HCEC 1CT (cell line): ENCODE data around the gene COL5A1.
"Not testable (repeated sequence)": the region's sequence is repeated elsewhere in the genome, so short reads cannot be mapped to it uniquely, and the experiment has no call there.

Experiments used
- DNase-seq: peaks from one replicate; pipeline ENCODE4 v3.0.0-alpha.2; 2017

Gene COL5A1

DNA sequence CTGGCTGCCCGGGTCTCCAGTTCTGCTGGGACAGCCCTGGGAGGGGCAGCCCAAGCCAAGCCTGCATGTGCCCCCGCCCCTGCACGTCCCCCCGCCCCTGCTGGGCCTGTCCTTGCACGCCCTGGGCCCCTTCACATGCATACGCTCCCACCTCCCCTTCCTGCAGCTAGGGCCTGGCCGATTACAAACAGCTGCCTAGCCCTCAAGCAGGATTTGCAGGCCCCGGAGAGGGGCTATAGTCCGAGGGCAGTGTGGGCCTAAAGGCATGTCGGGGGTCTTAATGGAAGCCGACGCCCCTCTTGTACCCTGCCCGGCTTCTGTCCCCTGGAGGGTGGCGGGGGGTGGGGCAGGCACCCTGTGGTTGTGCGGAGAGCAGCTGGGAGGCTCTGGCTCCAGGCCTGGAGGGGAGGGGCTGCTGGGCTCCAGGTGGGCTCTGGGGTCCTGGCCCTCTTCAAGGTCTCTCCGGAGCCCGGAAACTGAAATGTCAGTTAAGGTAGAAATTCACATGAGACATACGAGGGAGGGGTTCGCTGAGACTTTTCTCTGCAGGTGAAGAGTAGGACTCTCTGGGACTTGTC is 16.9 kb downstream of the COL5A1 start:
- DNase-seq: no peak

DNA sequence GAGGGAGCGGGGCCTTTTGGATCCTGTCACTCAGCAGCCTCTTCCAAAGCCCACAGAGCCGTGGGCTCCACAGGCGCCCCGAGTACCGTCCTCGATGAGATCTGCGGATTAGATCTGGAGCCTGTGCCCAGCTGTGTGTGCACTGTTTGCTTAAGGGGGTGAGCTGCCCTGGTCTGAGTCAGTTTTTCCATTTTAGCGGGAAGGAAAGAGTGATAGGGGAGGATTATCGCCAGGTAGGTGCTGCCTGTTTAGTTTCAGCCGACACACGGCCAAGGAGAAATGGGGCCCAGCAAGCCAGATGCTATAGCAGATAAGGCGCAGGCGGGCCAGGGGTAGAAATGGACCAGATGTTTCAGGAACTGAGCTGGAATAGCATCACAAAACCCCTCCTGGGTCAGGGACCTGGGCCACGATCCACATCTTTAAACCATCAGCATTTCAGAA is 18.1 kb downstream of the COL5A1 start:
- DNase-seq: no peak

DNA sequence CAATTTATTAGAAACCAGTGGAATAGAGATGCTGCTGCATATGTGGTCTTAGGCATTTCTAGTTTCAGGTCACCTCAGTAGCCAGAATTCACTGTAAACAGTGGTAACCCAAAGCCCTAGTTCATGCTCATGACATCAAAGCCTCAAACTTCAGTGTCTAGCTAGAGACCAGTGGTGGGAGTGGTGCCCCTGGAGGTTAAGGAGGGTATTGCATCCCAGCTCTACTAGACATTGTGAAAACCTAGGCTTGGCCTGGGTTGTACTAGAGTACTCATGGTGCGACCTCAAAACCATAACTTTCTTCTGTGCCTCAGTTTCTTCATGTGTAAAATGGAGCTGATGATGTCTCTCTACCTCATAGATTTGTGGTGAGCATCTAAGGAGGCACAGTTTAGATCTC is 18.8 kb downstream of the COL5A1 start:
- no peak for DNase-seq

DNA sequence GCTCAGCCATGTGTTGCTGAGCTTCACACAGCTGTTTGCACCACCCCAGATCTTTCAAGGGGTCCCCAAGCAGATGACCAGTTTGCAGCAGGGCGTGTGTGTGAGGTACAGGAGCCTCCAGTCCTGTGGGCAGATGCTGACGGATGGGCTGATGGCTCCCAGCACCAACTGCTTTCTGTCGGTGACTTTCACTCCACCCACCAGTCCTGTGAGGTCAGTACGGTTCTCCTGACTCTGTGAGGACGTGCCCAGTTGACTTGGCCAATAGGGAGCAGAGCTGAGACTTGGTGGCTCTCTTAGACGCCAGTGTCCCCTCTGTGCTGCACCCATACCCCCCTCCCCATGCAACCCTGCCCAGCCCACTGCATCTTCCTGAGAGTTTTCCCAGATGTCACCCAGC is 19.7 kb downstream of the COL5A1 start:
- no peak for DNase-seq

DNA sequence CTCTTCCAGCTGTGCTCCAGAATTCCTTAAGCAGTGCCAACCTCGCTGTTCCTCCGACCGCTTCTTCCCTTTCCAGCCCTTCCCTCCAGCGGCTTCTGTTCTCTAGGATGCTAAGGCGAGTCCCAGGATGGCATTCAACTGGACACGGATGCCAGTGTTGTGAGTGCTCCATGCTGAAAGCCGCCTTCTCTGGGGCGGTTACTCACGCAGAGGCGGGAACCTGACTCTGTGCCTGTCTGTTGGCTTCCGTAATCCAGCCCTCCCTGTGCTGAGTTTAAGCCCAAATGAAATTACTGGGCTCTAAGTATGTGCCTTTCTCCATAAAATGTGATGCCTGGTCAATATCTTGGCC is 20.2 kb downstream of the COL5A1 start:
- peak; percentile 41 for DNase-seq

DNA sequence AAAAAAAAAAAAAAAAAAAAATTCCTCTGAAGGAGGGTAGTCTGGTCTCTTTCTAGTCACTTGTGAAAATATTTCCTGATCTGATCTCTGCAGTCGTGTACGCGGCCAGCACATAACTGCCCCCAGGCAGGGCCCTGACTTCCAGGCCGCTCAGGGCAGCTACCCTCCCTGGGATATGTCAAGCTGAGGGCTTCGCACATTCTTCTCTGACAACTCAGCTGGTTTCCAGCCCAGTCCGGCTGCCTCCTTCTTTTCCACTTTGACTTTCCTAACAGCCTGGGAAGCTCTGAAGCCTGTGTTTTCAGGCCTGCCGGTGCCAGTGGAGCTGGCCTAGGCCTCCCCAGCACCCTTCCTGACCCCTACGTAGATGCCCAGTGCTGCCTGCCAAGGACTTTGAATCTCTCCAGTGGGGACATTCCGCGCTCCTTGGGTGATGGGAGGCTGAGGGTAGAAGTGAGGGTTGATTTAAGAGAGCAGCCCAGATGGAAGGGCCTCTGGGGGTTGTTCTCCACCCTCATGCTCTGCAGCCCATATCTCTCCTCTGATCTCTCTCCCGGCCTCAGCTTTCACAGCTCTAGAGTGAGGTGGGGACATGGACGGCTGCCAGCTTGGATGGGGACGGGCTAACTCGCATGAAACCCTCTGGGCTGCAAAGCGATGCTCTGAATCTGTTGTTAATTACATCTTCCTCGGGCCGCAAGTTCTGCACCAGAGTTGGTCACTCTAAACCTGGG is 20.7 kb downstream of the COL5A1 start:
- DNase-seq: peak; percentile 83

DNA sequence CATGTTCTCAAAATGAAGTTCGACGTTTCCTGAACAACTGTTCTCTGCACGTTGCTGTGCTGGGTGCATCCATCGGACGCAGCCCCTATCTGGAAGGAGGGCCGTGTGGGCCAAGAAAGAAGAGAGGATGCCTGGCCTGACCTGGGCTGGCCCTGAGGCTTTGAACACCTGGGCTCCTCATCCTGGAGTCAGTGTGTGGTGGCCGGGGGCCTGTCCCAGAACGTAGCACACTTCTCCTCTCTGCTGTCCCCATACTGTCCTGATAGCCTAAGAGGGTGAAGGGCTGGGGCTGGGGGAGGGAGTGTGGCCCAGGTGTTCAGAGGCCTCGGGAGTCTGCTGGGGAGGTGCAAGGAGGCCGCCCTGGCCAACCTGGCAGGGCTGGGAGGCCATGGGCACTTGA is 21.5 kb downstream of the COL5A1 start:
- DNase-seq: no peak

DNA sequence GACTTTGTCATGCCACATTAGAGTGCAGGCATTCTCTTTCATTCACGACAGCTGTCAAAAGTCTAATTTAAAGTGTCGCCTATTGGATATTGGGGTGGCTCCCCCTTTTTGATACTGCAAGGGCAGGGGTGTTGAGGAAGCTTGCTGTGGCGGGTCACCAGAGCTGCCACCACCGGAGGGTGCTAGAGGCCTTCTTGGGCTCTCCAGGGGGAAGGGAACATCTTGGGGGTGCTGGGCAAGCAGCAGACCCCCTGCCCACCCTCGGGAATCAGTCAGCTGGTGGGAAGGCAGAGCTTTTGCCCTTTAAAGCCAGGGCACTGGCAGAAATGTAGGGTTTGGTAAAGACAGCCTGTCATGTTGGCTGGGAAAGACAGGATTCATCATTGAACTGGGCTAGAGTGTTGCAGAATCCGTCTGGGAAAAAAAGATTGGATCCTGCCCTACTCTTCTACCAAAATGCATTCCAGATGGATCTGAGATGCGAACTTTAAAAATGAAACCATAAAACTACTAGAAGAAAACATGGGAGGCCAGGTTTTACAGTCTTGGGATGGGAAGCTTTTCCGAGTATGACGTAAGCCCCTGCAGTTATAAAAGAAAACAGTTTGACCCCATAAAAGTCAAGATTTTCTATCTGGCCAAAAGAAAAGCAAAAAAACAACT is 22.3 kb downstream of the COL5A1 start:
- DNase-seq: no peak

DNA sequence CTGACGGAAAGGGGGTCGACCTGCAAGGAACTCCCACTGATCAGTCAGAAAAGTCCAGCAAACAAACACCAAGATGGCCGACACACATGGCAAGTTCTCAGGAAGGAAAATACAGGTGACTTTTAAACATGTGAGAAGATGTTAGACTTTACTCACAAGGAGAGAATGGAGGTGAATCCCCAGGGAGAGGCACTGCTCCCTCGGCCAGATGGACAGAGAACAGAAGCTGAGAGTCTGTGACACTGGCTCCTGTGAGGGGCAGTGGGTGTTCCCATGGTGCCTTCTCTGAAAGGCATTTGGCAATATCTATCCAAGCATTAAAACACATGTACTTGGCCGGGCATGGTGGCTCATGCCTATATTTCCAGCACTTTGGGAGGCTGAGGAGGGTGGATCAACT is 22.8 kb downstream of the COL5A1 start:
- no peak for DNase-seq

DNA sequence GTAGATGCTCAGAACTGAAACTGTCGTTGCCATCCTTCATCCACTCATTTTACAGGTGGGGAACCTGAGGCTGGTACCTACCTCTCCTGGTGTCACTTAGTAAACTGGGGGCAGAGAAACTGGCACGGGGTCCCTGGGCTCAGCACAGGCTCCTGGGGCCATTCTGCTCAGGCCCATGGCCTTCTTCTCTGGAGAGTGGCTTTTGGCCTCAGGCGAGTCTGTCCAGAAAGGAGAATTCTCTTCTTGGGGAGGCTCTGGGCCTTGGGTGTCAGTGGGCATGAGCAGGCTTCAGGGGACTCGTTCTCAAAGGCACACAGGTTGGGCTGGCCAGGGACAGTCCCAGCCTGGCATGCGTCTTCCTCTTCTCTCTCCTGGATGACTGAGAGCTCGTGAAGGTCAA is 24.6 kb downstream of the COL5A1 start:
- DNase-seq: no peak

DNA sequence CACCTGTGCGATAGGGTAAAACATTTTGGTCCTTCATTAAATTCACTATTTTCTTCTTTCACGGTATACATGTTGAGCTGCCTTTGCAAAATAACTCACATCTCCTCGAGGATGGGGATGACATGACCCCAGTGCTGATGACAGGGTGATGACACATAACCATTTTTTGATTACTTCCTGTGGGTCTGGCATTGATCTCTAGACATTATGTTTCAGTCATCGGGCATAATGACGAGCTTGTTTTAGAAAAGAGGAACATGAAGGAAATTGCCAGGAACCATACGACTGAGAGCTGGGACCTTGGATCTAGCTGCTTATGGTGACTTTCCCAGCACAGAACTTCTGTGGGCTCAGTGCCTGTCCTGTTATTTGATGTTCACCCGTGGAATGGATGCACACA is 25.2 kb downstream of the COL5A1 start:
- peak; percentile 62 for DNase-seq

DNA sequence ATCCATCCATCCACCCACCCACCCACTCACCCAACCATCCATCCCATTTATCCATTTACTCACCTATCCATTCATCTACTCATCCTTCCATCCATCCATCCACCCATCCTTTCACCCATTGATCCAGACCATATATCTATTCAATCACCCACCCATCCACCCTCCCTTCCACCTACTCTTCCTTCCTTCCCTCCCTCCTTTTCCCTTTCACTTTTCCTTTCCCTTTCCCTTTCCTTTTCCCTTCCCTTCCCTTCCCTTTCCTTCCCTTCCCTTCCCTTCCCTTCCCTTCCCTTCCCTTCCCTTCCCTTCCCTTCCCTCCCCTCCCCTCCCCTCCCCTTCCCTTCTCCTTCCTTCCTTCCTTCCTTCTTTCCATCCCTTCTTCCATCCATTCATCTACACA is 27.4 kb downstream of the COL5A1 start:
- not testable (repeated sequence) for DNase-seq

DNA sequence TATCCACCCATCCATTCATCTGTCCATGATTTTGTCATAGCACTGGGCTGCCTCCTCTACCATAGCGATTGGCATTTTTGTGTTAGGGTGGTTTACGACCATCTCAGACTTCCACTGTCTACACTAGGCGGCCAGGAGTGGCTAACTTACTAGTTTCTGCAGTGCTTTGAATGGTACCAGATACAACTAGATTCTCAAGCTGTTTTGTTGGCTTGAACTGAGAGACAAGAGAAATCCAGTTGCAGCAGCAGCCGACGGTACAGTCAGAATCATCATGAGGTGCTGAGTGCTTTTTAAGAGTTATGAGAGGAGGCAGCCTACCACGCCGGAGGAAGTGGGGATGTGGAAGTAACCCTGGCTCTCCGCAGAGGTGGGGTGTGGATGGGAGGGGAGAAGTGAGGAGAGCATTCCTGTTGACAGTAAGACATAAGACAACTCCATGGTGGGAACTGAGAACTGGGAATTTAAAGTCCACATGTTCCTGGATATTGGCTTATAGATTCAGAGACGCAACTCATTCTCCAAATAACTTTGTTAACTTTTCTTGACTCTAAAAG is 27.9 kb downstream of the COL5A1 start:
- no peak for DNase-seq

DNA sequence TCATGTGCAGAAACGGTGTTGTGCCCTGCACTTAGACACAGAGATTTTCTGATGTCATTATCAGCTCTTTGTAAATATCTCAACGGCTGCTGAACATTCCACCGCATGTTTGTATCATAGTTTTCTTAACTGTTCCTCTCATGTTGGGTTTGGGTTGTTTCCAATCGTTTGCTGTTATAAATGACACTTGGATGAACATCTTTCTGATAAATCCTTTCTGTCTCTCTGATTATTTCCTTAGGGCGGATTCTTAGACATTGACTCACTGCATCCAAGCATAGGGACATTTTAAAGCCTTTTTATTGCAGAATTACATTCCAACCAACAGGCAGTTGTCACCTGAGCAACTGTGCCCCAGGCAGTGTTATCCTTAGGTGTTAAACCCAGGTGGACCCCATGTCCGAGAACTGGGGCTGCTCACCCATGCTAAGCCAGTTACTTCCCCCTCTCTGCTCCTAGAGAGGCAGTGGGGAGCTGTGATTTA is 28.5 kb downstream of the COL5A1 start:
- DNase-seq: peak; percentile 61

DNA sequence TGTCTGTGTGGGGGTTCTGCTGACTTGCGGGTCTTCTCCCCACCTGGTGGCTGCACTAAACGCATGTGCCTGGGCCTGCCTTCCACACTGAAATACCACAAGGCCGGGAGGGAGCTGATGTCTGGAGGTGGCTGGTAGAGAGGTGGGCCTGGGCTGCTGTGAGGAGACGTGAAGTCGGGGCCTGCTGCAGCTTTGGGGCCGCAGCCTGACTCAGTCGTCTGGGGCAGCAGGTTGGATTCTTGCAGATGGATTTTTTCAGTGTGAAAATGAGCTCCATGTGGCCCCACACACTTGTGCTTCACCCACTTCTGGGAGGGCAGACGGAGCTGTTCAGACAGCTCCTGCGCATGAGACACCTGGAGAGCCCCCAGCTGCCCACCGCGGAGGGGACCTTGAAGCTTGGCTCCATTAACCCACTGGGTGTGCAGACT is 29.3 kb downstream of the COL5A1 start:
- no peak for DNase-seq

DNA sequence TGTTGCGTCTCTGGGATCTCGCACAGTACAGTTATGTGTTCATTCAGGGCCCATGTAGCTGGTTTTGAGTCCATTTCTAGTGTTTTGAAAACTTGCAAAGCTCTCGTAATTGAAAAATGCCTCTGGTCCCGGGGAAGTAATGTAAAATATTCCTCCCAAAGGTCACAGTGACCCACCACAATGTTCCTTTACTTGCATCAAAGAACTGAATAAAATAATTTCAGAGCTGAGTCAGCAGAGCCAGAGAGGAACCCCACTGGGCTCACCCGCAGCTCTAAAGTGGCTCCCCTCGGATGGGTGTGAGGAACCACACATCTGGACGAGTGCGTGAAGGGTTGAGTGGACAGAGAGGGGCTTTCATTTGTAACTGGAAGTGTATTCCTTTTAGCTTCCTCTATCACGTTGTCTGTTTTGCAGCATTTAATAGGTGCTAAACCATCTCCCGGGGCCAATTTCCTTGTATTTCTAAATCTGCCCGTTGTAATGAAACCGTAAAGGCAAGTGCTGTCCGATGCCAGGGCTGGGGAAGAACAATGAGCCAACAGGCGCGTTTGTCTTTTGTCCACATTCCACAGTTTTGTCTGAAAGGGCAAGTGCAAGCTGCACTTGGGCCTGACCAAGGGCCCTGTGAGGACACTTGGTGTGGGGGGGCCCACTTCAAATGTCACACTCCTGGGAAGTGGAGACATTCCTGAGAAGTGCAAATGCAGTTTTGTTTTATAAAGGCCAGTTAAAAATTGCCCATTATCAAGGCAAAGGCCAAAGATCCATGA is 29.9 kb downstream of the COL5A1 start:
- DNase-seq: no peak

DNA sequence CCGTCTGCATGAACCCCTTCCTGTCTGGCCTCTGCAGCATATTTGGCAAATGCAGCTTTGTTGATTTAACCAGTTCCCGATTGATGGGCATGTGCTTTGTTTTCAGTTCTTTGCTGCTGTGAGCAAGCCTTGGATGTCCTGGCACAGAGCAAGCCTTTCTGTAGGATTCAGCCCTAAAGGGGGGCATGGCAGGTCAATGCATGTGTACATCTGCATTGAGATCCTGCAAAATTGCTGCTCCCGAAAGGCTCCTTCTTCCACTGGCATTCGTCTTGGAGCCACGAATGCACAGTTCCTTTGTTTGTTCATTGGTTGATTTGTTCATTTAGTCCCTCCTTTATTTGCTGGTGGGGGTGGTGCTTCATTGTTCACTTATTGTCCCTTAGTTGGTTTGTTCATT is 34.8 kb downstream of the COL5A1 start:
- DNase-seq: no peak

DNA sequence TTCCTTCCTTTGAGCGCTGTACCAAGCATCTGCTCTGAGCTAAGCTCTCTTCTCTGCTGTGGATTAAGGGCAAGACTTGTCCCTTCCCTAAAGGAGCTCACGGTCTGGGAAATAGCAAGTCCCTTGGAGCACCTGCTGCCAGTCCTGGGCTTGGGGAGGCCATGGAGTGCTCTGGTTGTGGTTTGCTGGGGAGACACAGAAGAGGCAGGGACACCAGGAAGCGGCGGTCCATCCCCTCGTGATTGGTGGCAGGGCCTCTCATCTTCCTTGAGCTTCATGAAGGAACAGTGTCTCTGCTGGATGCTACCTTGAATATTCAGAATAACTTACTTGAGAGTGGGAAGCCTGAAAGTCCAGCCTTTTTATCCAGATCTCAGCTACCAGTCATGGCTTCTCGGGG is 35.3 kb downstream of the COL5A1 start:
- DNase-seq: no peak

DNA sequence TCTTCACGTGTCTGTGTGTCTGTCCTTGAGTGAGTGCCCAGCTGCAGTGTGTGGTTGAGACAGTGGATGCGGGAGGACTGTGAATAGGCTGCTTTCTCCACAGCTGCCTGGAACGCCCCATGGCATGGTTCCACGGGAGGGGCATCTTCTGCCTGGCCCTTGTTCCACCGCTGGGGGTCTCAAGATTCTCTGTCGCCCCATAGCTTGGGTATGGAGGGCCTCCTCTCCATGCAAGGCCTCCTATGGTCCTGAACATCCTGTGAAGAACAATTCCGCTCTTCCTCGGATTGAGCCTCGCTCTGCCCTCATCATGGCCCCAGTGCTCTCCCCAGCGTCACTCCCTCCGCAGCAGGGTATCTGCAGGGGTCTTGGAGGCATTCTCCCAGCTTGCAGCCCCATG is 36.1 kb downstream of the COL5A1 start:
- DNase-seq: no peak

DNA sequence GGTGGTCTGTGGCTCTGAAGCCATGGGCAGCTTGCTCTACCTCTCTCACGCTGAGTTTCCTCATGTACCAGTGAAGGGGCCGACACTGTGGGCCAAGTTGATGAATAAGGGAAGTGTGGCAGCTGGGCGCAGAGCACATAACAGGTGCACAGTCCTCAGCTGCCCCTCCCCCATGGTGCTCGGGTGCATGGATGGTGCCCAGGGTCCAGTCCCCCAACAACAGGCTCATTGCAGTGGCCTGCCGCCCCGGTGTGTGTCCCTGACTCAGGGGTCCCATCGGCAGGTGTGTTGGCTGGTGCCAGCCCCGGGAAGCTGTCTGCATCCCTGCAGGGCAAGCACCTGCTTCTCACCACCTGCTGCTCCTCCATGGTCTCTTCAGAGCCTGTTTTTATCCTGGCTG is 36.6 kb downstream of the COL5A1 start:
- DNase-seq: no peak

DNA sequence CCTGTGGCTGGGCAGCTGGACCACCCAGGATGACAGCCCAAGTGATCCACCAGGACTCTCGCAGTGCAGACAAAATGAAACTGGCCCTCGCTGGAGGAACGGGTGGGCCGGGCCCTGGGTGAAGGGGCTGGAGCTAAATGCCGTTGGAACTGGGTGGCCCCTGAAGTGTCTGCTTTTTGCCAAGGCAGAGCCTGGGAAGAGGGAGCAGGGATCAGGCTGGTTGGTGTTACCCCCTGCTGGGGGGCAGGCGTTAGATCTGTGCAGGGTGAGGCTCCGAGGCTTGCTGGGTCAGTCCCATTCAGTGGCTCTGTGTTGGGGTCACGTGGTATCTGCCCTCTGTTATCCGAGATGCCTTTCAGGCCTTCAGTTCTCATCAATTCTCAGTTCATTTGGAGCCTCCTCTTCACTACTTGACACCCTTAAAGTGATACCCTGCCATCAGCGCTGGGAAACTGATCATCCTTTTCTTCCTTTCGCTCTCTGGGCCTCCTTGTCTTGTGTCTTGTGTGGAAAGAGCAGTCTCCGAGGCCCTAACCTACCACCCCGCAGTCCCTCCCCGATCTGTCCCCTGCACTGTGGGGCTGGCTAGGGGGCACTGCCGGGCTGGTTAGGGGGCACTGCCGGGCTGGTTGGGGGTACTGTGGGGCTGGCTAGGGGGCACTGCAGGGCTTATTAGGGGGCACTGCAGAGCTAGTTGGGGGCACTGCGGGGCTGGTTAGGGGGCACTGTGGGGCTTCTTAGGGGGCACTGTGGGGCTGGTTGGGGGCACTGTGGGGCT is 37.3 kb downstream of the COL5A1 start:
- no peak for DNase-seq

DNA sequence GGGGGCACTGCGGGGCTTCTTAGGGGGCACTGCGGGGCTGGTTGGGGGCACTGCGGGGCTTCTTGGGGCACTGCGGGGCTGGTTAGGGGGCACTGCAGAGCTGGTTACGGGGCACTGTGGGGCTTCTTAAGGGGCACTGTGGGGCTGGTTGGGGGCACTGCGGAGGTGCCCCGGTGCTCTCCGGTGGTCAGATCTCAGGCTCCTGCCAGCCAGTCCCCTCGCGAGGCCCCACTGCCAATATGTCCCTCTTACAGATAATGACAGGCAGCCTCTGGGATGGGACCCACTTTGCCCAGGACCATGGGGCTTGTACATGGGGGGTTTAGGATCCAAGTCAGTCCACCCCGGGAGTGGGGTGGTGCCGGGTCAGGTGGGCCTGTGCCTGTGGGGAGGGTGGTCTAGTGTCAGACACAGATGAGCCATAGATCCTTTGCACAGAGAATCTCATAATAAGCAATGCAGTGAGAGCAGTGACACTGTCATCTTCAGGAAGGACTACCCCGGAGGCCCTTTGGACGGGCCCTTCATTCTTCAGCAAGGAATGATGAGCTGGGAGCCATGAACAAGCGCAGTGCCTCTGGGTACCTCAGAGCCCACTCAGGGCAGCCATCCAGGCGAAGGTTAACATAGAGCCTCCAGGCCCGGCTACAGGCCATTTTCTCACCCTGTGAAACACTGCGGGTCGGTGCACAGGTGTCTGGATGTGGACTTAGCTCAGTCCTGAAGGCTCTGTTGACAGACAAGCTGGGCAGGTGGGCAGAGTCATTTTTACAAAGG is 38.2 kb downstream of the COL5A1 start:
- no peak for DNase-seq
